SK-N-SH treated with all-trans-retinoic acid at 6 μM for 48 hours (cell line): ENCODE results near the gene MTARC2.

ENCODE experiments used
- ATAC-seq: fragments of 200-7000 bp; cut with Tn5 transposase; 3 replicates; pipeline ENCODE4 v1.9.1; 2020; ENCODE audit warnings: mild to moderate bottlenecking, moderate library complexity
- ARNTL ChIP-seq: fragments of 450-650 bp; formaldehyde crosslinking; IDR thresholded peaks from 2 replicates; pipeline ENCODE4 v1.5.0; 2020; ENCODE audit warnings: low read depth, mild to moderate bottlenecking, moderate library complexity, borderline replicate concordance
- BACH2 ChIP-seq: fragments of 250-450 bp; sonication (Bioruptor Pico); IDR thresholded peaks from 2 replicates; pipeline ENCODE4 v1.9.0; 2021; ENCODE audit warnings: mild to moderate bottlenecking, borderline replicate concordance
- CREB5 ChIP-seq: fragments of 250-450 bp; sonication (Bioruptor Pico); IDR thresholded peaks from 2 replicates; pipeline ENCODE4 v1.5.1; 2020; ENCODE audit warnings: low read depth, mild to moderate bottlenecking, moderate library complexity
- CSDC2 ChIP-seq: fragments of 250-450 bp; sonication (Bioruptor Pico); IDR thresholded peaks from 2 replicates; pipeline ENCODE4 v1.5.0; 2020; ENCODE audit warnings: mild to moderate bottlenecking, moderate library complexity
- CSRNP3 ChIP-seq: fragments of 250-450 bp; sonication (Bioruptor Pico); IDR thresholded peaks from 2 replicates; pipeline ENCODE4 v1.5.1; 2021; ENCODE audit warnings: mild to moderate bottlenecking, moderate library complexity
- ESRRG ChIP-seq: fragments of 250-450 bp; sonication (Bioruptor Pico); IDR thresholded peaks from 2 replicates; pipeline ENCODE4 v1.6.1; 2021; ENCODE audit warnings: mild to moderate bottlenecking
- GLIS3 ChIP-seq: fragments of 250-450 bp; sonication (Bioruptor Pico); IDR thresholded peaks from 2 replicates; pipeline ENCODE4 v1.5.0; 2020; ENCODE audit warnings: mild to moderate bottlenecking, moderate library complexity
- ISL1 ChIP-seq: fragments of 250-450 bp; sonication (Bioruptor Pico); IDR thresholded peaks from 2 replicates; pipeline ENCODE4 v2.1.2; 2022; ENCODE audit warnings: mild to moderate bottlenecking, moderate library complexity
- OSR1 ChIP-seq: fragments of 250-450 bp; sonication (Bioruptor Pico); IDR thresholded peaks from 2 replicates; pipeline ENCODE4 v1.8.0; 2022; ENCODE audit warnings: moderate library complexity, mild to moderate bottlenecking, inconsistent platforms
- PATZ1 ChIP-seq: fragments of 250-450 bp; sonication (Bioruptor Pico); IDR thresholded peaks from 2 replicates; pipeline ENCODE4 v1.8.0; 2020; ENCODE audit warnings: mild to moderate bottlenecking, moderate library complexity, borderline replicate concordance
- POU6F1 ChIP-seq: fragments of 250-450 bp; sonication (Bioruptor Pico); IDR thresholded peaks from 2 replicates; pipeline ENCODE4 v1.8.0; 2021; ENCODE audit warnings: low read depth, mild to moderate bottlenecking, moderate library complexity, borderline replicate concordance
- PPARA ChIP-seq: fragments of 250-450 bp; sonication (Bioruptor Pico); IDR thresholded peaks from 2 replicates; pipeline ENCODE4 v1.5.0; 2020; ENCODE audit warnings: mild to moderate bottlenecking, borderline replicate concordance
- RARB ChIP-seq: fragments of 250-450 bp; sonication (Bioruptor Pico); IDR thresholded peaks from 2 replicates; pipeline ENCODE4 v1.8.0; 2021; ENCODE audit warnings: mild to moderate bottlenecking, moderate library complexity
- SNAI2 ChIP-seq: fragments of 250-450 bp; sonication (Bioruptor Pico); IDR thresholded peaks from 2 replicates; pipeline ENCODE4 v1.5.0; 2020; ENCODE audit warnings: mild to moderate bottlenecking, moderate library complexity
- TOX ChIP-seq: fragments of 250-450 bp; sonication (Bioruptor Pico); IDR thresholded peaks from 2 replicates; pipeline ENCODE4 v1.8.0; 2021; ENCODE audit warnings: mild to moderate bottlenecking, moderate library complexity, borderline replicate concordance
- ZC3H10 ChIP-seq: fragments of 250-450 bp; sonication (Bioruptor Pico); IDR thresholded peaks from 2 replicates; pipeline ENCODE4 v1.5.1; 2021; ENCODE audit warnings: mild to moderate bottlenecking, moderate library complexity
- ZFP3 ChIP-seq: fragments of 250-450 bp; sonication (Bioruptor Pico); IDR thresholded peaks from 2 replicates; pipeline ENCODE4 v1.5.0; 2020; ENCODE audit warnings: mild to moderate bottlenecking, moderate library complexity
- ZFP30 ChIP-seq: fragments of 450-650 bp; formaldehyde crosslinking; IDR thresholded peaks from 2 replicates; pipeline ENCODE4 v1.5.0; 2022; ENCODE audit warnings: mild to moderate bottlenecking, moderate library complexity
- ZNF565 ChIP-seq: fragments of 450-650 bp; formaldehyde crosslinking; conservative IDR thresholded peaks from 2 replicates; pipeline ENCODE4 v1.5.0; 2020; ENCODE audit warnings: low read depth, mild to moderate bottlenecking, moderate library complexity
- ZNF70 ChIP-seq: fragments of 450-650 bp; formaldehyde crosslinking; IDR thresholded peaks from 2 replicates; pipeline ENCODE4 v1.5.0; 2020; ENCODE audit warnings: mild to moderate bottlenecking, moderate library complexity
- ZNF8 ChIP-seq: fragments of 450-650 bp; formaldehyde crosslinking; IDR thresholded peaks from 2 replicates; pipeline ENCODE4 v1.5.0; 2020; ENCODE audit warnings: mild to moderate bottlenecking, moderate library complexity

The MTARC2 gene

GRCh38 chr1:220797553-220797952 is 49.4 kb downstream of the MTARC2 start:
- ATAC-seq = no peak
- TF ChIP-seq ISL1 (CRISPR knock-in tag) (no peak), PPARA (CRISPR knock-in tag) (no peak)

- ATAC-seq = no peak
- TF ChIP-seq OSR1 (CRISPR knock-in tag) (no peak), ZC3H10 (CRISPR knock-in tag) (no peak), TOX (CRISPR knock-in tag) (no peak), ZFP30 (CRISPR knock-in tag) (no peak), POU6F1 (no peak), BACH2 (CRISPR knock-in tag) (no peak), CREB5 (CRISPR knock-in tag) (no peak)
Measured at GRCh38 chr1:220798338-220798737, 50.2 kb downstream of the MTARC2 start.

- ATAC-seq = no peak
- TF ChIP-seq ESRRG (CRISPR knock-in tag) (no peak), BACH2 (CRISPR knock-in tag) (no peak)
Measured at GRCh38 chr1:220800262-220800661, 52.1 kb downstream of the MTARC2 start.

- TF ChIP-seq BACH2 (CRISPR knock-in tag) (no peak), OSR1 (CRISPR knock-in tag) (no peak), ZFP3 (CRISPR knock-in tag) (no peak), POU6F1 (no peak), PPARA (CRISPR knock-in tag) (no peak), ESRRG (CRISPR knock-in tag) (no peak), SNAI2 (CRISPR knock-in tag) (no peak), ZC3H10 (CRISPR knock-in tag) (no peak), ZFP30 (CRISPR knock-in tag) (no peak), ZNF8 (no peak), ISL1 (CRISPR knock-in tag) (no peak), ZNF565 (CRISPR knock-in tag) (no peak), CSRNP3 (CRISPR knock-in tag) (no peak), CSDC2 (CRISPR knock-in tag) (no peak), RARB (CRISPR knock-in tag) (no peak), ZNF70 (CRISPR knock-in tag) (no peak), TOX (CRISPR knock-in tag) (no peak)
- ATAC-seq = peak; percentile 91
Measured at GRCh38 chr1:220803401-220804201, 55.5 kb downstream of the MTARC2 start.

GRCh38 chr1:220804202-220804586 is 56.1 kb downstream of the MTARC2 start:
- TF ChIP-seq CREB5 (CRISPR knock-in tag) = no peak
- no peak for TF ChIP-seq PATZ1
- no peak for TF ChIP-seq ESRRG (CRISPR knock-in tag)
- no peak for TF ChIP-seq ZNF8
- TF ChIP-seq BACH2 (CRISPR knock-in tag) = no peak
- TF ChIP-seq ZNF70 (CRISPR knock-in tag) = no peak
- TF ChIP-seq ZFP30 (CRISPR knock-in tag) = no peak
- TF ChIP-seq ARNTL (CRISPR knock-in tag) = no peak
- TF ChIP-seq PPARA (CRISPR knock-in tag) = no peak
- no peak for TF ChIP-seq RARB (CRISPR knock-in tag)
- no peak for TF ChIP-seq ZFP3 (CRISPR knock-in tag)
- no peak for TF ChIP-seq POU6F1
- no peak for TF ChIP-seq GLIS3 (CRISPR knock-in tag)
- TF ChIP-seq SNAI2 (CRISPR knock-in tag) = no peak
- no peak for TF ChIP-seq ZNF565 (CRISPR knock-in tag)
- no peak for ATAC-seq
